H1 (cell line): ENCODE results near the gene COQ9. TPM values are rescaled to one million over a fixed set of nuclear protein-coding genes. Genes with fewer than 3 reads are reported as not detected.

Source experiments
- CTCF ChIA-PET: fragments of 300-600 bp; sonication (Branson Sonifier 250); formaldehyde crosslinking; loops from one replicate; lab custom pipeline; 2021; ENCODE audit not compliant: partially characterized antibody; lab: Charles Lee
- POLR2A ChIA-PET: fragments of 300-600 bp; sonication (Branson Sonifier 250); formaldehyde crosslinking; loops from one replicate; lab custom pipeline; 2021; ENCODE audit warnings: inconsistent platforms; ENCODE audit not compliant: partially characterized antibody; lab: Charles Lee
- DNase-seq, 2 experiments: peaks; one replicate each; pipeline versions ENCODE4 v3.0.0 to v3.0.0-alpha.2; 2010 to 2022; ENCODE audit warnings: low spot score in 2 of 2, low read depth in 1 of 2, mixed read lengths in 1 of 2
- FAIRE-seq: peaks from 2 replicates; lab custom pipeline; 2011; peaks lifted over from hg19 to GRCh38; lab: Jason Lieb, UNC
- H2AFZ ChIP-seq: 2 replicates; pipeline ENCODE4 v1.8.1; 2012; ENCODE audit warnings: low read length, inconsistent platforms
- H2AK5ac ChIP-seq: 2 replicates; pipeline ENCODE4 v1.6.1; 2013; ENCODE audit warnings: low read depth, low read length
- H2BK120ac ChIP-seq: replicated peaks from 2 replicates; pipeline ENCODE3; 2013; ENCODE audit warnings: low read depth, low read length, inconsistent platforms
- H2BK12ac ChIP-seq: 2 replicates; pipeline ENCODE4 v1.6.1; 2013; ENCODE audit warnings: low read depth, low read length
- H2BK15ac ChIP-seq: 2 replicates; pipeline ENCODE4 v1.6.1; 2013; ENCODE audit warnings: low read length
- H2BK20ac ChIP-seq: 2 replicates; pipeline ENCODE4 v1.6.1; 2013; ENCODE audit warnings: low read length
- H2BK5ac ChIP-seq: 2 replicates; pipeline ENCODE4 v1.6.1; 2013; ENCODE audit warnings: low read depth, low read length
- H3K14ac ChIP-seq: 2 replicates; pipeline ENCODE4 v1.6.1; 2013; ENCODE audit warnings: inconsistent platforms; ENCODE audit not compliant: insufficient read length
- H3K18ac ChIP-seq: 2 replicates; pipeline ENCODE4 v1.6.1; 2013; ENCODE audit warnings: low read length; ENCODE audit errors: extremely low read depth
- H3K23ac ChIP-seq: 2 replicates; pipeline ENCODE4 v1.6.1; 2013; ENCODE audit warnings: inconsistent platforms; ENCODE audit not compliant: insufficient read length
- H3K23me2 ChIP-seq: 2 replicates; pipeline ENCODE4 v1.6.1; 2013; ENCODE audit warnings: low read depth, low read length
- H3K27ac ChIP-seq: 2 replicates; pipeline ENCODE4 v1.6.1; 2011; ENCODE audit warnings: low read depth, low read length, inconsistent platforms
- H3K27me3 ChIP-seq, 4 experiments: replicated peaks in 1 of 4; 1 replicate in 1 of 4; 2 replicates in 3 of 4; pipeline versions ENCODE4 v1.6.1 to v1.8.1; 2011 to 2013; ENCODE audit warnings: low read length in 3 of 4, mild to moderate bottlenecking in 3 of 4, inconsistent platforms in 2 of 4, mixed read lengths in 2 of 4, moderate library complexity in 1 of 4; ENCODE audit not compliant: control insufficient read depth in 3 of 4, insufficient read depth in 3 of 4; ENCODE audit errors: extremely low read depth in 1 of 4
- H3K36me3 ChIP-seq, 4 experiments: 2 replicates each; pipeline versions ENCODE4 v1.6.1 to v1.8.1; 2011 to 2013; ENCODE audit warnings: mild to moderate bottlenecking in 4 of 4, low read length in 3 of 4, moderate library complexity in 2 of 4, control low read depth in 1 of 4, inconsistent platforms in 1 of 4; ENCODE audit not compliant: insufficient read depth in 4 of 4, control insufficient read depth in 2 of 4
- H3K4ac ChIP-seq: replicated peaks from 2 replicates; pipeline ENCODE3; 2013; ENCODE audit warnings: low read length, low read depth, mixed read lengths, inconsistent platforms; ENCODE audit not compliant: insufficient read length
- H3K4me1 ChIP-seq, 4 experiments: replicated peaks in 1 of 4; 1 replicate in 1 of 4; 2 replicates in 3 of 4; pipeline versions ENCODE4 v1.6.1 to v1.8.1; 2011 to 2013; ENCODE audit warnings: low read length in 3 of 4, inconsistent platforms in 2 of 4, mixed read lengths in 1 of 4; ENCODE audit not compliant: insufficient read depth in 4 of 4, control insufficient read depth in 3 of 4
- H3K4me2 ChIP-seq, 2 experiments: 2 replicates each; pipeline versions ENCODE4 v1.6.1 to v1.8.1; 2011 to 2013; ENCODE audit warnings: low read depth in 2 of 2, low read length in 2 of 2, control low read depth in 1 of 2, inconsistent platforms in 1 of 2, mild to moderate bottlenecking in 1 of 2; ENCODE audit not compliant: insufficient read depth in 1 of 2
- H3K4me3 ChIP-seq, 4 experiments: fragments of 200-600, 300-600 bp in 1 of 4; sonication (generic), shearing (Covaris generic), sonication (Bioruptor Twin) in 1 of 4; 2 replicates each; pipeline versions ENCODE4 v1.5.1 to v1.8.1; 2011 to 2016; ENCODE audit warnings: low read length in 4 of 4, low read depth in 3 of 4, control low read depth in 2 of 4, inconsistent platforms in 2 of 4, mild to moderate bottlenecking in 2 of 4, mixed read lengths in 1 of 4, moderate library complexity in 1 of 4; ENCODE audit not compliant: insufficient read depth in 2 of 4; ENCODE audit errors: extremely low read depth in 1 of 4
- H3K56ac ChIP-seq: replicated peaks from 2 replicates; pipeline ENCODE3; 2013; ENCODE audit warnings: low read depth, mild to moderate bottlenecking, mixed read lengths, low read length, inconsistent platforms; ENCODE audit not compliant: insufficient read length
- H3K79me1 ChIP-seq: 2 replicates; pipeline ENCODE4 v1.6.1; 2013; ENCODE audit warnings: low read depth, low read length, control low read depth
- H3K79me2 ChIP-seq, 2 experiments: 2 replicates each; pipeline versions ENCODE4 v1.6.1 to v1.8.1; 2012 to 2013; ENCODE audit warnings: low read length in 2 of 2, mild to moderate bottlenecking in 2 of 2, inconsistent platforms in 1 of 2; ENCODE audit not compliant: insufficient read depth in 2 of 2, control insufficient read depth in 1 of 2
- H3K9ac ChIP-seq, 4 experiments: replicated peaks in 1 of 4; 1 replicate in 1 of 4; 2 replicates in 3 of 4; pipeline versions ENCODE4 v1.6.1 to v1.8.1; 2011 to 2013; ENCODE audit warnings: low read depth in 3 of 4, low read length in 3 of 4, control low read depth in 2 of 4, mild to moderate bottlenecking in 2 of 4, moderate library complexity in 2 of 4, inconsistent platforms in 1 of 4; ENCODE audit errors: extremely low read depth in 1 of 4
- H3K9me3 ChIP-seq, 2 experiments: 2 replicates each; pipeline versions ENCODE4 v1.6.1 to v1.8.1; 2012 to 2013; ENCODE audit warnings: mild to moderate bottlenecking in 2 of 2, moderate library complexity in 2 of 2, control low read depth in 1 of 2, inconsistent platforms in 1 of 2, low read depth in 1 of 2, low read length in 1 of 2, mixed read lengths in 1 of 2; ENCODE audit not compliant: insufficient read depth in 2 of 2
- H4K20me1 ChIP-seq, 2 experiments: replicated peaks in 1 of 2; 2 replicates each; pipeline versions ENCODE3 to v1.8.1; 2011 to 2013; ENCODE audit warnings: inconsistent platforms in 2 of 2, low read length in 2 of 2, mild to moderate bottlenecking in 1 of 2; ENCODE audit not compliant: insufficient read depth in 2 of 2, control insufficient read depth in 1 of 2
- H4K5ac ChIP-seq: 2 replicates; pipeline ENCODE4 v1.6.1; 2013; ENCODE audit warnings: low read length, low read depth, mixed read lengths, inconsistent platforms; ENCODE audit not compliant: insufficient read length
- H4K8ac ChIP-seq: 2 replicates; pipeline ENCODE4 v1.8.0; 2013; ENCODE audit warnings: mild to moderate bottlenecking, moderate library complexity, low read length, inconsistent platforms; ENCODE audit not compliant: insufficient read depth; ENCODE audit errors: extremely low read depth
- H4K91ac ChIP-seq: replicated peaks from 2 replicates; pipeline ENCODE3; 2013; ENCODE audit warnings: low read length, mixed read lengths, inconsistent platforms; ENCODE audit not compliant: insufficient read length
- BACH1 ChIP-seq: IDR thresholded peaks from 2 replicates; pipeline ENCODE4 v1.6.1; 2012; ENCODE audit warnings: low read length, improper control_type of control experiment
- CTCF ChIP-seq, 3 experiments: IDR thresholded peaks; 1 replicate in 2 of 3; 2 replicates in 1 of 3; pipeline versions ENCODE4 v1.5.1 to v1.6.1; 2011; ENCODE audit warnings: low read length in 3 of 3, mild to moderate bottlenecking in 3 of 3, inconsistent platforms in 2 of 3, low read depth in 1 of 3, moderate library complexity in 1 of 3; ENCODE audit not compliant: insufficient read depth in 1 of 3; ENCODE audit errors: control extremely low read depth in 1 of 3
- MAFK ChIP-seq: IDR thresholded peaks from 2 replicates; pipeline ENCODE4 v1.6.1; 2012; ENCODE audit warnings: low read depth, mild to moderate bottlenecking, improper control_type of control experiment, low read length
- RXRA ChIP-seq: IDR thresholded peaks from 2 replicates; pipeline ENCODE4 v1.6.1; 2011; ENCODE audit warnings: low read depth, mild to moderate bottlenecking, low read length, moderate library complexity; ENCODE audit not compliant: insufficient read depth
- SAP30 ChIP-seq: fragments of 300-600 bp; sonication (generic); IDR thresholded peaks from 2 replicates; pipeline ENCODE4 v1.7.1; 2012; ENCODE audit warnings: low read length, moderate library complexity, mild to moderate bottlenecking, inconsistent platforms; ENCODE audit not compliant: insufficient read depth, insufficient replicate concordance
- TBP ChIP-seq: IDR thresholded peaks from 2 replicates; pipeline ENCODE4 v1.6.1; 2011; ENCODE audit warnings: low read depth, low read length, improper control_type of control experiment
- WGBS, 2 experiments: shearing (Covaris generic) in 1 of 2; methylation state at CpG; one replicate each; pipeline versions ENCODE4 v1.1.6 to v1.1.7; 2013 to 2015; ENCODE audit warnings: low lambda C conversion rate in 2 of 2, mixed read lengths in 2 of 2, inconsistent platforms in 1 of 2, low coverage in 1 of 2, missing lambda C conversion rate in 1 of 2; ENCODE audit not compliant: insufficient replicate concordance in 2 of 2, insufficient coverage in 1 of 2, insufficient read length in 1 of 2; ENCODE audit errors: extremely low coverage in 1 of 2, missing lambda C conversion rate in 1 of 2; 5-methylcytosine and 5-hydroxymethylcytosine counted together
- polyA plus RNA-seq, 7 experiments: library from polyadenylated mRNA; depleted of rRNA in 3 of 7; stranded (reverse) in 5 of 7; unstranded in 2 of 7; fragments of >200 nt in 5 of 7; fragments of 200-250 nt in 2 of 7; gene quantifications; 1 replicate in 5 of 7; 2 replicates in 1 of 7; 4 replicates in 1 of 7; pipeline versions ENCODE4 v1.2.1 to v1.2.3, GENCODE V29; 2011 to 2013; ENCODE audit warnings: missing spikeins in 2 of 7, mixed read lengths in 2 of 7
- total RNA-seq: library from RNA; stranded (reverse); fragmentation: NEBNext Ultra II Directional; extraction: Animal tissue kit (Norgen Biotek cat#: 25700); gene quantifications from 2 replicates; pipeline ENCODE4 v1.2.1, GENCODE V29; 2021

COQ9 gene
- total and polyA plus RNA-seq, 2 of the 8 experiments (the other 6 are each of a cell fraction or from before 2014, with no cell fraction given): 33.3 to 60.3 TPM

GRCh38 chr16:57405097-57405496 is 42.2 kb upstream of the COQ9 start:
- Histone ChIP-seq H4K20me1 (peaks cover 0 to 4% of the 10 kb centered on the region in 2 experiments), H3K4me2 (no peak overlapping the region), H3K27me3 (no peaks in the 10 kb centered on the region), H3K4ac (no peak overlapping the region), H4K8ac (no peak overlapping the region), H2BK15ac (no peak overlapping the region), H3K9ac (no peak overlapping the region), H3K18ac (no peak overlapping the region), H3K23me2 (peaks cover 9% of the 10 kb centered on the region; the same call in 1 of the 2 replicates), H2AFZ (no peak overlapping the region), H3K4me1 (no peaks in the 10 kb centered on the region), H3K79me1 (no peaks in the 10 kb centered on the region), H2BK120ac (no peak overlapping the region), H3K36me3 (no peaks in the 10 kb centered on the region), H3K27ac (no peak overlapping the region)
- FAIRE-seq: no peak
- CTCF ChIA-PET: interaction anchor here (0.9 to 4.3 kb wide), 10 partner anchors 9 to 160 kb away, joined by 3 to 39 read pairs (median 3); partner anchors contain the start of gene ARL2BP
- POLR2A ChIA-PET: interaction anchor here (1.8 kb wide), 1 partner anchor 12 kb away, joined by 10 read pairs; no protein-coding TSS in a partner anchor
- 95% methylated on average over 3 of the region's 3 CpGs; no CpG with 5 or more reads in 1 of the 2 experiments for WGBS, 2 experiments
- TF ChIP-seq BACH1 (no peak), RXRA (no peak), TBP (no peak), CTCF (IDR thresholded peaks at IDR 0.05; ENCODE audit: control extremely low read depth in 1 of 3, insufficient read depth in 1 of 3, low read depth in 1 of 3, low read length in 3 of 3) (no peak), MAFK (no peak), SAP30 (no peak)
- TF ChIP-seq, all 59 proteins: peak for 0
- H3K79me2 ChIP-seq: no peaks in the 10 kb centered on the region
- DNase-seq: no peak
- H3K9me3 ChIP-seq: no peaks in the 10 kb centered on the region; a peak in 1 of 4 replicates
- no peak overlapping the region for H3K4me3 ChIP-seq
- no peak overlapping the region for H4K5ac ChIP-seq
- H2BK5ac ChIP-seq: no peak overlapping the region
- H3K14ac ChIP-seq: no peak overlapping the region
- H2BK20ac ChIP-seq: no peak overlapping the region
- H2AK5ac ChIP-seq: no peak overlapping the region
- no peak overlapping the region for H4K91ac ChIP-seq
- H3K56ac ChIP-seq: no peak overlapping the region
- no peak overlapping the region for H3K23ac ChIP-seq
- H2BK12ac ChIP-seq: no peak overlapping the region
